ENCODE results near the gene CUX1.

CUX1 gene

DNA sequence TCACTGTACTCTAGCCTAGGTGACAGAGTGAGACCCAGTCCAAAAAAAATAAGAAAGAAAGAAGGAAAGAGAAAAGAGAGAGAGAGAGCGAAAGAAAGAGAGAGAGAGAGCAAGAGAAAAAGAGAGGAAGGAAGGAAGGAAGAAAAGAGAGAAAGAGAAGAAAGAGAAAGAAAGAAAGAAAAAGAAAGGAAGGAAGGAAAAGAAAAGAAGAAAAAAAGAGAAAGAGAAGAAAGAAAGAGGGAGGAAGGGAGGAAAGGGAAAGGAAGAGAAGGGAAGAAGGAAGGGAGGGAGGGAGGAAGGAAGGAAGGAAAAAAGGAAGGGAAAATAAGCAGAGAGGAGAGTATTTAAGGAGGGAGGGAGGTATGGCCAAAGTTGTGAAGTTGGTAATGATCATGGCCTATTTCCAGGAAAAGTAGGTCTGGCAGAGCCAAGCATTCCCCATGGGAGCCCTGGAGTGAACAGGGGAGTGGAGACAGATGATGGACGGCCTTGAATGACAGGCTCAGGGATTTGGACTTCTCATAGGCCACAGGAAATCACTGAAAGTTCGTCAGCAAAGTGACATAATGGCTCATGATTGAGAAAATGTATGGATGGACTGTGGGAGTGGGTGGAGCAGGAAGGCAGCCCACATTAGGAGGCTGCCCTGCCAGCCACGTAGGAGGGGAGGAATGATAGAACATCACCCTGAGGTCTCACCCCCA, 44.8 kb upstream of the CUX1 start:
- no peak overlapping the region for H3K4me3 ChIP-seq (ENCODE audit: low read length)

DNA sequence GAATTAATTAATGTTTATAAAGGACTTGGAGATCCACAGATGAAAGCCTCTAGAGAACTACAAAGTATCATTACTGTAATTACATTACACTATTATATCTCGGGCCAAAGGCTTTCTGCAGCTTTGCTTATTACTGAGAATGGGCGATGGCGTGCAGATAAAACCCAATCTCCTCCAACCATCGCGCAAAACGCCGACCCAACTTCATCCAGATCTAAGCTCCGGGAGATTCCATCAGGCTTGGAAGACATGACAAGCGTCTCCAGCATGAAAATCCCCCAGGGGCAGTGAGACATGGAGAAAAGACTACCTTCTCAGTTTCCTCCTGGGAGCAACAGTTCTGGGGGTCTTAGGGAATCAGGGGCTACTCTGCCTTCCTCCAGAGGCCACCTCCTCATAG, 42.2 kb upstream of the CUX1 start:
- Histone ChIP-seq H2AFZ (ENCODE audit: low read length) (no peak overlapping the region), H3K4me3 (ENCODE audit: low read length) (no peak overlapping the region), H3F3A (ENCODE audit: insufficient read depth, low read length) (no peaks in the 10 kb centered on the region), H3K9me2 (replicated peaks; ENCODE audit: insufficient read depth, low read length) (no peaks in the 10 kb centered on the region), H3K27ac (ENCODE audit: low read length) (no peak overlapping the region), H3K4me1 (ENCODE audit: low read length) (no peaks in the 10 kb centered on the region), H3K9me3 (replicated peaks; ENCODE audit: insufficient read depth, low read length) (no peaks in the 10 kb centered on the region), H3K4me2 (ENCODE audit: low read depth, low read length) (no peak overlapping the region), H4K20me1 (ENCODE audit: insufficient read depth, low read length) (no peaks in the 10 kb centered on the region), H3K27me3 (replicated peaks; ENCODE audit: insufficient read depth, low read length) (no peaks in the 10 kb centered on the region), H3K79me2 (ENCODE audit: low read length) (no peaks in the 10 kb centered on the region), H3K36me3 (replicated peaks; ENCODE audit: insufficient read depth, low read length) (no peaks in the 10 kb centered on the region), H3K9ac (ENCODE audit: low read length) (no peak overlapping the region)
- TF ChIP-seq, protein P1, sequence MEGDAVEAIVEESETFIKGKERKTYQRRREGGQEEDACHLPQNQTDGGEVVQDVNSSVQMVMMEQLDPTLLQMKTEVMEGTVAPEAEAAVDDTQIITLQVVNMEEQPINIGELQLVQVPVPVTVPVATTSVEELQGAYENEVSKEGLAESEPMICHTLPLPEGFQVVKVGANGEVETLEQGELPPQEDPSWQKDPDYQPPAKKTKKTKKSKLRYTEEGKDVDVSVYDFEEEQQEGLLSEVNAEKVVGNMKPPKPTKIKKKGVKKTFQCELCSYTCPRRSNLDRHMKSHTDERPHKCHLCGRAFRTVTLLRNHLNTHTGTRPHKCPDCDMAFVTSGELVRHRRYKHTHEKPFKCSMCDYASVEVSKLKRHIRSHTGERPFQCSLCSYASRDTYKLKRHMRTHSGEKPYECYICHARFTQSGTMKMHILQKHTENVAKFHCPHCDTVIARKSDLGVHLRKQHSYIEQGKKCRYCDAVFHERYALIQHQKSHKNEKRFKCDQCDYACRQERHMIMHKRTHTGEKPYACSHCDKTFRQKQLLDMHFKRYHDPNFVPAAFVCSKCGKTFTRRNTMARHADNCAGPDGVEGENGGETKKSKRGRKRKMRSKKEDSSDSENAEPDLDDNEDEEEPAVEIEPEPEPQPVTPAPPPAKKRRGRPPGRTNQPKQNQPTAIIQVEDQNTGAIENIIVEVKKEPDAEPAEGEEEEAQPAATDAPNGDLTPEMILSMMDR (IDR thresholded peaks at IDR 0.05; ENCODE audit: low read length): no peak
- TF ChIP-seq EZH2 (optimal IDR thresholded peaks at IDR 0.05; ENCODE audit: low read depth, low read length): no peak
- no peak for TF ChIP-seq EZH2phosphoT487 (IDR thresholded peaks at IDR 0.05; ENCODE audit: low read length)
- no peak for DNase-seq

More for the DNA sequence above, 44.8 kb upstream of the CUX1 start:
- Histone ChIP-seq H3K4me2 (ENCODE audit: low read depth, low read length) (no peak overlapping the region), H2AFZ (ENCODE audit: low read length) (no peak overlapping the region), H4K20me1 (ENCODE audit: insufficient read depth, low read length) (no peaks in the 10 kb centered on the region), H3K27me3 (replicated peaks; ENCODE audit: insufficient read depth, low read length) (no peaks in the 10 kb centered on the region; the same call in 1 of the 2 replicates), H3K9me2 (replicated peaks; ENCODE audit: insufficient read depth, low read length) (no peaks in the 10 kb centered on the region), H3F3A (ENCODE audit: insufficient read depth, low read length) (no peaks in the 10 kb centered on the region), H3K79me2 (ENCODE audit: low read length) (no peaks in the 10 kb centered on the region), H3K27ac (ENCODE audit: low read length) (no peak overlapping the region), H3K9ac (ENCODE audit: low read length) (no peak overlapping the region), H3K9me3 (replicated peaks; ENCODE audit: insufficient read depth, low read length) (no peaks in the 10 kb centered on the region), H3K36me3 (replicated peaks; ENCODE audit: insufficient read depth, low read length) (no peaks in the 10 kb centered on the region), H3K4me1 (ENCODE audit: low read length) (no peaks in the 10 kb centered on the region)
- DNase-seq: no peak
- TF ChIP-seq EZH2phosphoT487 (IDR thresholded peaks at IDR 0.05; ENCODE audit: low read length) (no peak), EZH2 (optimal IDR thresholded peaks at IDR 0.05; ENCODE audit: low read depth, low read length) (no peak)
- TF ChIP-seq, protein P1 (IDR thresholded peaks at IDR 0.05; ENCODE audit: low read length): no peak

DNA sequence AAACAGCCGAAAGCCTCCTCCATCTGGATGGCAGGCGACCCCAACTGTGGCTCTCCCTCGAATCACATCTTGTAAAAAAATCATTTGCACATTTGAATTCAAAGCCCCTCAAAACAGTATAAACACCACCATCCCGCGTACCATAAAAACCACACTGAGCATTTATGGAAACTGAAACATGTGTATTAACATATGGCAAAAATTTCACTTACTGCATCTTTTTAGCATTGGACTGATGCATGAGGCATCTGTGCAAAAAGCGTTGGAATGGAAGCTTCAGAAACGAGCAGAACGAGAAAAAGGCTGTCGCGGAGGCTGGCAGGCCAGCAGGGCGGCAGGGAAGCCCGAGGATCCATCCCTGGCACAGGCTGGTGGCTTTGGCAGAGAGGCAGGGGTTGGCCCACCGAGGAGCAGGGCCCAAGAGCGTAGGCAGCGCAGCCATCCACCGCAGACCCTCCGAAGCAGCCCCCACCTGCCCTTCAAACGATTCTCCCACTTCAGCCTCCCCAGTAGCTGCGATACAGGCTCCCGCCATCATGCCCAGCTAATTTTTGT, 39.3 kb upstream of the CUX1 start:
- H3K4me3 ChIP-seq (ENCODE audit: low read length): no peak overlapping the region
- H3K4me2 ChIP-seq (ENCODE audit: low read depth, low read length): no peak overlapping the region
- DNase-seq: no peak
- no peaks in the 10 kb centered on the region for H3K79me2 ChIP-seq (ENCODE audit: low read length)
- H4K20me1 ChIP-seq (ENCODE audit: insufficient read depth, low read length): no peaks in the 10 kb centered on the region
- no peaks in the 10 kb centered on the region for H3K9me2 ChIP-seq (replicated peaks; ENCODE audit: insufficient read depth, low read length)
- no peaks in the 10 kb centered on the region for H3F3A ChIP-seq (ENCODE audit: insufficient read depth, low read length)
- H2AFZ ChIP-seq (ENCODE audit: low read length): no peak overlapping the region
- H3K27me3 ChIP-seq (replicated peaks; ENCODE audit: insufficient read depth, low read length): no peaks in the 10 kb centered on the region
- no peaks in the 10 kb centered on the region for H3K36me3 ChIP-seq (replicated peaks; ENCODE audit: insufficient read depth, low read length)
- H3K9me3 ChIP-seq (replicated peaks; ENCODE audit: insufficient read depth, low read length): no peaks in the 10 kb centered on the region
- H3K9ac ChIP-seq (ENCODE audit: low read length): no peak overlapping the region
- H3K4me1 ChIP-seq (ENCODE audit: low read length): no peaks in the 10 kb centered on the region
- TF ChIP-seq, protein P1 (IDR thresholded peaks at IDR 0.05; ENCODE audit: low read length): no peak
- TF ChIP-seq EZH2phosphoT487 (IDR thresholded peaks at IDR 0.05; ENCODE audit: low read length) (no peak), EZH2 (optimal IDR thresholded peaks at IDR 0.05; ENCODE audit: low read depth, low read length) (no peak)
- H3K27ac ChIP-seq (ENCODE audit: low read length): no peak overlapping the region

Data from MM.1S (cell line).